Epithelial cell of prostate (primary cell): ENCODE data around the gene KRT80.

Source experiments
- DNase-seq: peaks from one replicate; pipeline ENCODE4 v3.0.0-alpha.2; 2011; ENCODE audit warnings: low read depth, low spot score
- H3K27ac ChIP-seq: fragments of 450-650 bp; 2 replicates; pipeline ENCODE4 v1.5.1; 2017; ENCODE audit warnings: mild to moderate bottlenecking

Gene KRT80

GRCh38 chr12:52146822-52147366 is 44.9 kb downstream of the KRT80 start:
- DNase-seq: no peak
- H3K27ac ChIP-seq: peak overlapping the region; percentile 100

GRCh38 chr12:52146089-52146821 is 45.6 kb downstream of the KRT80 start:
- H3K27ac ChIP-seq: peak overlapping the region; percentile 100
- no peak for DNase-seq

DNA sequence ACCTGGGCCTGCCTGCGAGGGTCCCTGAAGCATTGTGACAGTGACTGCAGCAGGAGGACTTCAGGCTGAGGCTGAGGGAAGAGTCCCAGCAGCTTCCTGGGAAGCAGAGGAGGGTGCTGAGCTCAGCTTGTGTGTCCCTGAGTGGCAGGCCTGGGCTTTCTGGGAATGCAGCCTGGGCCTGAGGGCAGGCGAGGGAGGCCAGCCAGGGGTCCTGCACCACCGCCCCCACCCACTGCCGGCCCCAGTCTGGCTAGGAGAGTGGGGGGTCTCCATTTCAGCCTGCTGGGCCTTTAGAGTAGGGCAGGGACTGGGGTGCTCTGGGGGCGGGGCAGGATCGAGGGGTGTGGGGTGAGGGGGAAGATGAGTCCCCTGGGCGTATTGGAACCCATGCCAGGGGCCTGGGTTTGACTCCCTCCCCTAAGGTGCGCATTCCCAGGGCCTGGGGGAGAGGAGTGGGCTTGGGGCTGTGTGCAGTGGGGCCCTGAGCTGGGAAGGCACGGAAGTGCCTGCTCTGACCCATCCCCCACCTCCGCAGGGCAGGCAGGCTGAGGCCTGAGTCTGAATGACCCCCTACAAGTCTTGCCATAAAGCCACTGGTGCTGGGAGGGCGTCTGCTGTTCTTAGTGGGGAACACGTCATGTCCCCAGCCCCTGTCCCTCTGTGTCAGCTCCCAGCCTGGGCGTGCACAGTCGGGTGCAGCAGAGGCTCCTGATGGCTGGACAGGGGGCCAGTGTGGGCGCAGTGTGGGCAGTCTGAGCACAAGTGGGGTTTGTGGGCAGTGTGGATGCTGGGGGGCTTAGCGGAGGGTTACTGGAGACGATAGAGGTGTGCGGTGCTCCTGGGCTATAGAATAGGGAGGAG is 46.4 kb downstream of the KRT80 start:
- peak overlapping the region; percentile 100 for H3K27ac ChIP-seq
- no peak for DNase-seq

- DNase-seq: no peak
- H3K27ac ChIP-seq: peak overlapping the region; percentile 100
Observed at GRCh38 chr12:52144512-52145227, 47.1 kb downstream of the KRT80 start.

DNA sequence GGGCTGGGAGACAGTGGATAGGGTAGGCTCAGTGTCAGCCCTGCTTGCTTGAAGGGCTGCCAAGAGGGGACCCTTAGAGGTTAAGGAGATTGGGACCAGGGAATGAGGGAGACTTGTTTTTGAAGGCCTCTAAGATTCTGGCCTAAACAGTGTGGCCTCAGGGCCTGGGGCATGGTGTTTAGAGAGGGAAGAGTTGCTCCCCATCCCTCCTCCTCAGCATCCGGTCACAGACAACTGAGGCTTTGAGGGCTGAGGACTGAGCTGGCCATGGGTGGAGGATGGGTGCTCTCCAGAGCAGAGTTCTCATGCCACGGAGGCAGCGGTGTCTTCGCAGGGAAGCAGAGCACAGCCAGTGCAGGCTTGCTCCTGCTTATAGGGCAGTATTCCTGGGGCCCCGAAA is 49.4 kb downstream of the KRT80 start:
- no peak overlapping the region for H3K27ac ChIP-seq
- no peak for DNase-seq

DNA sequence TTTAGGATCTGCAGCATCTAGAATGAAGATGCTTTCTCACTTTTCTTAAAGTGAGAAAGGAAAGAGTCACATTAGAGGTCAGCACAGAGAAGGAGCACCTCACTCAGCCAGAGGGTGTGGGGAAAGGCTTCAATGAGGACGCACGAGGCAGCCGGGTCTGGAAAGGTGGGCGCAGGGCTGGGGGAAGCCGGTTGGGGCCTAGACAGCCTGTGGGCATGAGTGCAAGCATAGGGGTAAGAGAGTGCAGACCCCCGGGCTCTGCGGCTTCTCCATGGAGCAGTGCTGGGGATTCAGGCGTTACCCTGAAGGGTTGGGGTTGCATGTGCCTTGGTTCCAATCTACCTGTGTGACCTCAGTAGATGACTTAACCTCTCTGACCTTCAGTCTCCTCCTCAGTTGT is 49.9 kb downstream of the KRT80 start:
- no peak overlapping the region for H3K27ac ChIP-seq
- no peak for DNase-seq

DNA sequence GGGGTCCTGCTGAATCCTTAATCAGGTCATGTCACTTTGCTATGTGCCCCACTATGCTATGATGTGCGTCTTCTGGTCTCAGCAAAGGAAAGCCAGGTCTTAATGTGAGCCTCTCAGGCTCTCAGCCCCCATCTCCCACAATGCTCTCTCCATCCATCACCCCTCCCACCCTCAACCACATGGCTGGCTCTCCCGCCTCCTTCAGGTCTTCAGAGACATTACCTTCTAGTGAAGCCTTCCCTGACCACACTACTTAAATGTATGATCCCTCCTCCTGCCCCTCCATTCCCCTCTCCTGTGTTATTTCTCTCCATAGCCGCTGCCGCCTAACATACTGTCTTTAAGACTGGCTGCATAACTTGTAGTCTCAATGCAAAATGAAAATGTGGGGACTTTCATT is 50.5 kb downstream of the KRT80 start:
- DNase-seq: no peak
- H3K27ac ChIP-seq: no peak overlapping the region

DNA sequence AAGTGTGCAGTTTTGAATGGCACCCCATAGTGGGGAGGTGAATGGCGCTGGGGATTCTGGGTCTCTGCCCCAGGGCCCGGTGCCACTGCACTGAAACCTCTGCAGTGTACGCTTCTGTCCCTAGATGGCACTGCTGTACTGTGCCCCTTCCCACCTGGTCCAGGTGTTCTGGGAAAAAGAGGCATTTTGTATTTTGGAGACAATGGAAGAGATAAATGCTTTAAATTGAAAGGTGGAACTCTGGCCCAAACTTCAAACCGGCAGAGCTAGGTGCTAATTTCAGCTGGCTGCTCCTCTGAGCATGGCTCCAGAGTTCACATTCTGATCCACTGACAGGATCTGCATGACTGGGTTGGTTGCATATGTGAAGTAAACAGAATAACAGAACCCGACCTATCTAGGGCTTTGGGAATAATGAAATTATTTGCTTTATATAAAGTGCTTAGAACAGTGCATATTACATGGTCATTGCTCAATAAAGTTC is 52.2 kb downstream of the KRT80 start:
- no peak for DNase-seq

DNA sequence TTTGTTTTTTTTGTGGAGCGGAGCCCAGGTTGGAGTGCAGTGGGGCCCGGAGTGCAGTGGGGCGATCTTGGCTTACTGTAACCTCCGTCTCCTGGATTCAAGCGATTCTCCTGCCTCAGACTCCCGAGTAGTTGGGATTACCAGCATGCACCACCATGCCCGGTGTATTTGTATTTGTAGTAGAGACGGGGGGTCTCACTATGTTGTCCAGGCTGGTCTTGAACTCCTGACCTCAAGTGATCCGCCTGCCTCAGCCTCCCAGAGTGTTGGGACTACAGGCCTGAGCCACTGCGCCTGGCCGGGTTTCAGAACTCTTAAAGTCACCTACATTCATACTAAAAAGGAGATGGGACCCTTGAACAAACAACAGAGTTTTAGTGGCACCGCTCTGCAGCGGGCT is 52.7 kb downstream of the KRT80 start:
- no peak for DNase-seq
- H3K27ac ChIP-seq: no peak overlapping the region

More for the DNA sequence above, 52.2 kb downstream of the KRT80 start:
- no peak overlapping the region for H3K27ac ChIP-seq

- no peak overlapping the region for H3K27ac ChIP-seq
- no peak for DNase-seq
Observed at GRCh38 chr12:52137746-52138145, 54.1 kb downstream of the KRT80 start.

DNA sequence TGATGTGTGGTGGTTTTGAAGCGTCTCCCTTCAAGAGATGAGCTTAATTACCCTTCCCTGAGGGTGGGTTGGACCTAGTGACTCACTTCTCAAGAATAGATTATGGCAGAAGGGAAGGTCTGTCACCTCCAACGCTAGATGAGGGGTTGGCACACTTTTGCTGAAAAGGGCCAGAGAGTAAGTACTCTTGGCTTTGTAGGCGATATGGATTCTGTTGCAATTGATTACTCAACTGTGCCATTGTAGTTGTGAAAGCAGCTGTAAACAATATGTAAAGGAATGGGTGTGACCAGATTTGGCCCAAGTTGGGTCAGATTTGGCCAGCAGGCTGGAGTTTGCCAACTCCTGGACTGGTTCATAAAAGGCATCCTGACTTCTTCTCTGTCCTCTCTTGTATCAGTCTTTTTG is 59.1 kb downstream of the KRT80 start:
- no peak for DNase-seq
- no peak overlapping the region for H3K27ac ChIP-seq

GRCh38 chr12:52130711-52131110 is 61.1 kb downstream of the KRT80 start:
- H3K27ac ChIP-seq: no peak overlapping the region
- DNase-seq: no peak

- no peak overlapping the region for H3K27ac ChIP-seq
- DNase-seq: no peak
Observed at GRCh38 chr12:52127683-52128450, 63.9 kb downstream of the KRT80 start.

DNA sequence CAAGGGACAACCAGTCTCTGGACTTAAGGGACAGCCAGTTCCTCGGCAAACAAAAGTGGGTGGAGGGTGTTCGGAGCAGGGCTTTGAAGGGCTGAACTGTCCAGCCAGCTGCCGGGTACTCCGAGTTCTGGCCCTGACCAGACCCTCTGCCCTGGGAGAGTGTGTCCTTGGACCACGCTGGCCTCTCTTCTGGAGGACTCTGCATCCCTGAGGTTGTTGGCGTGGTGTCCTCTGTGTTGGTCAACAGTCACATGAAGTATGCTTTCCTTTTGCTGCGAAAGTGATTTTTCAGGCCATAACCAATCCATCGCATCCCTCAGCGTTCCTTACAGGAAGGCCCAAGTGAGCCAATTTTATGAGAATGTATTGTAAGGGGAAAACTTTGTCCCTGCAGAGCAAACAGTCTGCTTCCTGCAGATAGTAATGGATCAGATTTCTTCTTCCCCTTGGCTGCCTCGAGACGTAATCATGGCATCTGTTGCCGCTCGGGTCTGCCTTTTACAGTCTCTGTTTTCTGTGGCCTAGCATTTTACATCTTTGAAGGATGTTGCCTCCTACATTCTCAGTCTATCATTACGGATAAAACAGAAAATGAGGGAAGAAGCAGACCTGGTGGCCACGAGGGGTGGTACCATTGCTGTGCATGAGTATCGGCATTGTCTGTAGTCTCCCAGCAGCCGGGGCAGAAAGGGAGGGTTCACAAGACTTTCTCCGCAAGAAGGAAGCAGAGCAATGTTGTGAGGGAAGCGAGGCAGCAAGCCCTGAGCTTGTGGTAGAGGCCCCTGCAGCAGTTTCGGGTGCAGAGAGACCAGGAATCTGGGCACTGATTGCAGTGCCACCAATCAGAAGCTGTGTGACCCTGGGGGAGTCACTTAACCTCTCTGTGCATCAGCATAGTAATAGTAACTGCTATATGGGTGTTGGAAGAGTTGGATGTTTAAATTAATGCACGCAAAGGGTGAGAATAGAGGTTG is 64.9 kb downstream of the KRT80 start:
- no peak overlapping the region for H3K27ac ChIP-seq
- DNase-seq: no peak

GRCh38 chr12:52126050-52126604 is 65.7 kb downstream of the KRT80 start:
- no peak overlapping the region for H3K27ac ChIP-seq

GRCh38 chr12:52125476-52125900 is 66.3 kb downstream of the KRT80 start:
- H3K27ac ChIP-seq: no peak overlapping the region
- no peak for DNase-seq

More at GRCh38 chr12:52126050-52126604, 65.7 kb downstream of the KRT80 start:
- no peak for DNase-seq

GRCh38 chr12:52123487-52124186 is 68.2 kb downstream of the KRT80 start:
- DNase-seq: no peak
- no peak overlapping the region for H3K27ac ChIP-seq

DNA sequence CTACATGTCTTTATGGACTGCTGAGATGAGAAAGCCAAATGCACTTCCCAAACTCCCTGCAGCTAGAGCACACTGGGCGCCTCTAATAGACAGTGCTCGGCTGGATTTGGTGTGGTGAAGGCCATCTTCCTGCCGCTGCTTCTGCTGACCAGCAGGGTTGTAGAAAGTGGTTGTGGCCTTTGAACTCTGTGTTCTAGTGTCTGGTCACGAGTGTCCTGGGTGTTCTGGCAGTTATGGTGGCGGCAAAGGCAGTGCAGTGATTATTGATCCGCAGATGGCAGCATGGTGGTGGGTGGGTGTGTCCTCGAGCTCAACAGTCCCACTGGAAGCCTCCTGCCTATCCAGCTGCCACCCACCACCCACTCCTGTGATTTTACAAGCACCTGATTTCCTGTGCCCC is 68.9 kb downstream of the KRT80 start:
- DNase-seq: no peak

More for the DNA sequence above, 68.9 kb downstream of the KRT80 start:
- H3K27ac ChIP-seq: no peak overlapping the region
